MM.1S (cell line): ENCODE results near the gene CHID1.

Experiments
- CTCF ChIP-seq: fragments of 300-600 bp; sonication (generic); IDR thresholded peaks from 2 replicates; pipeline ENCODE4 v1.5.1; 2016; ENCODE audit warnings: antibody characterized with exemption, low read length, mixed read lengths
- EZH2 ChIP-seq: fragments of 300-600 bp; sonication (generic); optimal IDR thresholded peaks from 2 replicates; pipeline ENCODE3; 2017; ENCODE audit warnings: low read depth, mild to moderate bottlenecking, antibody characterized with exemption, low read length, mixed read lengths

GRCh38 chr11:937841-938261, 27.2 kb upstream of the CHID1 start:
- TF ChIP-seq CTCF: no peak
- TF ChIP-seq EZH2: no peak
